ENCODE results near the gene SMG1.

DNA sequence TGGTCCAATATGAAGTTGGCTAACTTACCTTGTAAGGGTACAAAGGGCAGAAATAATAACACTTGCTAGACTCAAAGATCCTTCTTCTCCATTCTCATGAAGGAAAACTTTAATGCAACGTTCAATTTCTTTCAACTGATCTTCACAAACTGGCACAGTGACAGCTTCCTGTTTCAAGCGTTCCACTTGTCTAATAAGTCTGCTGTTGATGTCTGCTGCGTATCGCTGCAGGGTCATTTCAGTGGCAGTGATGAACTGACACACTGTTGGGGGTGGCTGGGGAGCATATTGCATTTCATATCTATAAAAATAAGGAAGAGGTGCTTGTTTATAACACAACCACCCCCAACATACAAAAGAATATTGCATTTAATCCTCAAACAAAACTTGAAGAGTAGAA lies 91.3 kb downstream of the SMG1 start:
- TF ChIP-seq, protein P1, sequence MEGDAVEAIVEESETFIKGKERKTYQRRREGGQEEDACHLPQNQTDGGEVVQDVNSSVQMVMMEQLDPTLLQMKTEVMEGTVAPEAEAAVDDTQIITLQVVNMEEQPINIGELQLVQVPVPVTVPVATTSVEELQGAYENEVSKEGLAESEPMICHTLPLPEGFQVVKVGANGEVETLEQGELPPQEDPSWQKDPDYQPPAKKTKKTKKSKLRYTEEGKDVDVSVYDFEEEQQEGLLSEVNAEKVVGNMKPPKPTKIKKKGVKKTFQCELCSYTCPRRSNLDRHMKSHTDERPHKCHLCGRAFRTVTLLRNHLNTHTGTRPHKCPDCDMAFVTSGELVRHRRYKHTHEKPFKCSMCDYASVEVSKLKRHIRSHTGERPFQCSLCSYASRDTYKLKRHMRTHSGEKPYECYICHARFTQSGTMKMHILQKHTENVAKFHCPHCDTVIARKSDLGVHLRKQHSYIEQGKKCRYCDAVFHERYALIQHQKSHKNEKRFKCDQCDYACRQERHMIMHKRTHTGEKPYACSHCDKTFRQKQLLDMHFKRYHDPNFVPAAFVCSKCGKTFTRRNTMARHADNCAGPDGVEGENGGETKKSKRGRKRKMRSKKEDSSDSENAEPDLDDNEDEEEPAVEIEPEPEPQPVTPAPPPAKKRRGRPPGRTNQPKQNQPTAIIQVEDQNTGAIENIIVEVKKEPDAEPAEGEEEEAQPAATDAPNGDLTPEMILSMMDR (conservative IDR thresholded peaks at IDR 0.05) = no peak
- TF ChIP-seq ZFX (IDR thresholded peaks at IDR 0.05) = no peak

Measured in C4-2B (cell line).